Central memory CD4-positive, alpha-beta T cell (primary cell): ENCODE results near the gene CD200.

Source experiments
- DNase-seq: peaks from one replicate; pipeline ENCODE4 v3.0.0; 2022

The CD200 gene

GRCh38 chr3:112333381-112334317, 693 bp downstream of the CD200 start:
- no peak for DNase-seq

GRCh38 chr3:112334691-112335433, 1.9 kb downstream of the CD200 start:
- no peak for DNase-seq

GRCh38 chr3:112335434-112335781, 2.5 kb downstream of the CD200 start:
- no peak for DNase-seq

- DNase-seq = no peak
Observed at GRCh38 chr3:112338021-112338726, 5.2 kb downstream of the CD200 start.

GRCh38 chr3:112338727-112339056, 5.7 kb downstream of the CD200 start:
- DNase-seq = no peak

GRCh38 chr3:112339134-112339533, 6.2 kb downstream of the CD200 start:
- DNase-seq = no peak

- no peak for DNase-seq
Observed at GRCh38 chr3:112339609-112340008, 6.7 kb downstream of the CD200 start.

- no peak for DNase-seq
Observed at GRCh38 chr3:112341386-112341785, 8.4 kb downstream of the CD200 start.

- no peak for DNase-seq
Observed at GRCh38 chr3:112345681-112346080, 12.7 kb downstream of the CD200 start.

- no peak for DNase-seq
Observed at GRCh38 chr3:112346491-112347122, 13.7 kb downstream of the CD200 start.

GRCh38 chr3:112348943-112349342, 16.0 kb downstream of the CD200 start:
- DNase-seq = no peak

- DNase-seq = no peak
Observed at GRCh38 chr3:112349557-112349956, 16.6 kb downstream of the CD200 start.

- no peak for DNase-seq
Observed at GRCh38 chr3:112350018-112350810, 17.3 kb downstream of the CD200 start.

GRCh38 chr3:112351036-112351435, 18.1 kb downstream of the CD200 start:
- no peak for DNase-seq

GRCh38 chr3:112351823-112352222, 18.9 kb downstream of the CD200 start:
- no peak for DNase-seq

GRCh38 chr3:112352720-112353119, 19.8 kb downstream of the CD200 start:
- no peak for DNase-seq

GRCh38 chr3:112353365-112353764, 20.4 kb downstream of the CD200 start:
- DNase-seq = no peak

- DNase-seq = no peak
Observed at GRCh38 chr3:112354642-112355306, 21.8 kb downstream of the CD200 start.

GRCh38 chr3:112355307-112355687, 22.3 kb downstream of the CD200 start:
- no peak for DNase-seq

GRCh38 chr3:112357930-112358780, 25.2 kb downstream of the CD200 start:
- peak; percentile 61 for DNase-seq

- DNase-seq = no peak
Observed at GRCh38 chr3:112360561-112360960, 27.6 kb downstream of the CD200 start.
